BJ (cell line): ENCODE results near the gene LGALS1. TPM values are rescaled to one million over a fixed set of nuclear protein-coding genes. Genes with fewer than 3 reads are reported as not detected.

Experiments used
- CTCF ChIA-PET: fragments of 350-600 bp; formaldehyde crosslinking; extraction: SDS; loops from one replicate; lab custom pipeline; 2021; ENCODE audit warnings: antibody characterized with exemption, inconsistent platforms; lab: Yijun Ruan, JAX
- POLR2A ChIA-PET: fragments of 300-600 bp; sonication (Branson Sonifier 250); formaldehyde crosslinking; extraction: SDS; loops from one replicate; lab custom pipeline; 2021; ENCODE audit warnings: antibody characterized with exemption; lab: Charles Lee
- DNase-seq: peaks from one replicate; pipeline ENCODE4 v3.0.0-alpha.2; 2011; ENCODE audit warnings: low read depth
- H3K27me3 ChIP-seq: 2 replicates; pipeline ENCODE4 v1.6.0; 2011; ENCODE audit warnings: low read length; ENCODE audit not compliant: control insufficient read depth, insufficient read depth
- H3K36me3 ChIP-seq: 2 replicates; pipeline ENCODE4 v1.5.1; 2011; ENCODE audit warnings: low read length; ENCODE audit not compliant: control insufficient read depth, insufficient read depth
- H3K4me3 ChIP-seq: 2 replicates; pipeline ENCODE4 v1.5.1; 2011; ENCODE audit warnings: low read depth, mild to moderate bottlenecking, control low read depth, low read length
- polyA plus RNA-seq: library from polyadenylated mRNA; depleted of rRNA; stranded (reverse); fragments of >200 nt; gene quantifications from 2 replicates; pipeline ENCODE4 v1.2.3, GENCODE V29; 2011
- TF ChIP-seq, protein P1 (sequence below): IDR thresholded peaks from 2 replicates; pipeline ENCODE4 v1.5.1; 2011; ENCODE audit warnings: low read depth, mild to moderate bottlenecking, control low read depth, inconsistent platforms, low read length, moderate library complexity; ENCODE audit not compliant: insufficient read depth

Gene LGALS1
- polyA plus RNA-seq, 1 experiment, result 9,083 TPM

- DNase-seq, result no peak
- CTCF ChIA-PET, result interaction anchor here (1.0 to 6.5 kb wide), 10 partner anchors 10 to 159 kb away, joined by 3 to 79 read pairs (median 6); partner anchors contain the start of gene GGA1
- POLR2A ChIA-PET, result interaction anchor here (0.5 to 0.9 kb wide), 3 partner anchors 11 to 44 kb away, joined by 3 to 6 read pairs (median 4); no protein-coding TSS in a partner anchor
Observed at GRCh38 chr22:37632174-37633088, 43.0 kb upstream of the LGALS1 start.

DNA sequence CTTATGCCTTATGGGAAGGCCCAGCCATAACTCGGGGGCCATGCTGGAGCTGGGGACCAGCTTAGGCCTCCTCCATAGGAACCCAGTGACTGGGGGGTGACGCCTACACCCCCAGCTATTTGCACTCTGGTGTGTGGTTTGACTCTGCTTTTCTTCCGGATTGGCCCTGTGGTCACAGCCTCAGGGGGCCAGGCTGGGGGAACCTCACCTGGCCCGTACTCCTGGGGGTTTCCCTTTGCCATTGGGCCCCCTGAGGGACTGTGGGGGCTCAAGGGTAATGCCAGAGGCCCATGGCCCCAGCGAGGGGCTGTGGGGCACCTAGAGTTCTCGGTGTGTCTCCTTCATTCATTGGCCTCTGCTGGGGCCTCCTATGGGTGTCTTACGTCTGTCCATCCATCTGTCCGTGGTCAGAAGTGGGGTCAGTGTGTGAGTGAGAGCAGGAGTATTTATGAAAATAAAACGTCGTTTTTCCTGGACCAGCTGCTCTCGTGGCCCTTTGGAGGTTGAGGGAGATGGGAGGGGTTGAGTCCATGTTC, 42.3 kb upstream of the LGALS1 start:
- DNase-seq, result no peak
- ChIA-PET POLR2A (interaction anchor here (0.5 to 0.9 kb wide), 4 partner anchors 10 to 272 kb away, joined by 3 to 11 read pairs (median 5); no protein-coding TSS in a partner anchor), CTCF (interaction anchor here (0.7 to 6.5 kb wide), 17 partner anchors 10 to 159 kb away, joined by 3 to 79 read pairs (median 4); partner anchors contain the start of genes GGA1, LGALS1 and NOL12)
- peaks cover 10% of the 10 kb centered on the region for H3K36me3 ChIP-seq
- H3K27me3 ChIP-seq, result no peaks in the 10 kb centered on the region
- no peak overlapping the region for H3K4me3 ChIP-seq
- TF ChIP-seq, protein P1, sequence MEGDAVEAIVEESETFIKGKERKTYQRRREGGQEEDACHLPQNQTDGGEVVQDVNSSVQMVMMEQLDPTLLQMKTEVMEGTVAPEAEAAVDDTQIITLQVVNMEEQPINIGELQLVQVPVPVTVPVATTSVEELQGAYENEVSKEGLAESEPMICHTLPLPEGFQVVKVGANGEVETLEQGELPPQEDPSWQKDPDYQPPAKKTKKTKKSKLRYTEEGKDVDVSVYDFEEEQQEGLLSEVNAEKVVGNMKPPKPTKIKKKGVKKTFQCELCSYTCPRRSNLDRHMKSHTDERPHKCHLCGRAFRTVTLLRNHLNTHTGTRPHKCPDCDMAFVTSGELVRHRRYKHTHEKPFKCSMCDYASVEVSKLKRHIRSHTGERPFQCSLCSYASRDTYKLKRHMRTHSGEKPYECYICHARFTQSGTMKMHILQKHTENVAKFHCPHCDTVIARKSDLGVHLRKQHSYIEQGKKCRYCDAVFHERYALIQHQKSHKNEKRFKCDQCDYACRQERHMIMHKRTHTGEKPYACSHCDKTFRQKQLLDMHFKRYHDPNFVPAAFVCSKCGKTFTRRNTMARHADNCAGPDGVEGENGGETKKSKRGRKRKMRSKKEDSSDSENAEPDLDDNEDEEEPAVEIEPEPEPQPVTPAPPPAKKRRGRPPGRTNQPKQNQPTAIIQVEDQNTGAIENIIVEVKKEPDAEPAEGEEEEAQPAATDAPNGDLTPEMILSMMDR, result no peak

More at GRCh38 chr22:37632174-37633088, 43.0 kb upstream of the LGALS1 start:
- peaks cover 10% of the 10 kb centered on the region for H3K36me3 ChIP-seq
- H3K27me3 ChIP-seq, result no peaks in the 10 kb centered on the region
- TF ChIP-seq, protein P1, result no peak
- no peak overlapping the region for H3K4me3 ChIP-seq

- POLR2A ChIA-PET, result interaction anchor here (0.6 to 0.9 kb wide), 3 partner anchors 42 to 365 kb away, joined by 4 to 18 read pairs (median 11); no protein-coding TSS in a partner anchor
- Histone ChIP-seq H3K36me3 (peaks cover 9% of the 10 kb centered on the region), H3K4me3 (no peak overlapping the region), H3K27me3 (no peaks in the 10 kb centered on the region)
- CTCF ChIA-PET, result interaction anchor here (0.7 to 6.5 kb wide), 18 partner anchors 10 to 158 kb away, joined by 3 to 79 read pairs (median 4); partner anchors contain the start of genes GGA1, LGALS1 and NOL12
- DNase-seq, result peak; percentile 33
- TF ChIP-seq, protein P1, result peak; percentile 48; the same call in 1 of the 2 replicates
Observed at GRCh38 chr22:37633625-37634416, 41.6 kb upstream of the LGALS1 start.

- ChIA-PET CTCF (interaction anchor here (1.0 to 6.5 kb wide), 11 partner anchors 9 to 95 kb away, joined by 3 to 79 read pairs (median 5); partner anchors contain the start of genes GGA1, LGALS1 and NOL12), POLR2A (no interaction called here)
- TF ChIP-seq, protein P1, result peak; percentile 43; the same call in 1 of the 2 replicates
- Histone ChIP-seq H3K27me3 (no peaks in the 10 kb centered on the region), H3K36me3 (peaks cover 4% of the 10 kb centered on the region), H3K4me3 (no peak overlapping the region)
- no peak for DNase-seq
Observed at GRCh38 chr22:37634417-37634924, 41.0 kb upstream of the LGALS1 start.
